H9 (cell line): ENCODE results near the gene DNAJB9. TPM values are rescaled to one million over a fixed set of nuclear protein-coding genes. Genes with fewer than 3 reads are reported as not detected.

Experiments used
- DNase-seq: peaks from one replicate; pipeline ENCODE4 v3.0.0-alpha.2; 2017
- H2AFZ ChIP-seq: one replicate; pipeline ENCODE4 v1.6.1; 2013; ENCODE audit warnings: mild to moderate bottlenecking, low read length, control low read depth, moderate library complexity
- H2AK5ac ChIP-seq: 2 replicates; pipeline ENCODE4 v1.6.1; 2013; ENCODE audit warnings: low read length, control low read depth, mixed read lengths; ENCODE audit not compliant: insufficient read length
- H2BK120ac ChIP-seq: one replicate; pipeline ENCODE4 v1.6.1; 2013; ENCODE audit warnings: low read depth, mild to moderate bottlenecking, low read length, control low read depth, inconsistent platforms; ENCODE audit not compliant: poor library complexity, severe bottlenecking
- H2BK12ac ChIP-seq: 2 replicates; pipeline ENCODE4 v1.6.1; 2013; ENCODE audit warnings: low read length, control low read depth, mixed read lengths, low read depth; ENCODE audit not compliant: insufficient read length
- H2BK15ac ChIP-seq: 2 replicates; pipeline ENCODE4 v1.6.1; 2013; ENCODE audit warnings: low read depth, low read length, control low read depth
- H2BK20ac ChIP-seq: one replicate; pipeline ENCODE4 v1.6.1; 2013; ENCODE audit warnings: low read depth, mild to moderate bottlenecking, low read length, control low read depth, inconsistent platforms; ENCODE audit not compliant: poor library complexity, severe bottlenecking
- H2BK5ac ChIP-seq: 2 replicates; pipeline ENCODE4 v1.6.1; 2013; ENCODE audit warnings: low read length, control low read depth, mixed read lengths; ENCODE audit not compliant: insufficient read length
- H3K14ac ChIP-seq: 2 replicates; pipeline ENCODE4 v1.6.1; 2013; ENCODE audit warnings: low read length, control low read depth; ENCODE audit not compliant: insufficient read depth
- H3K18ac ChIP-seq: 2 replicates; pipeline ENCODE4 v1.6.1; 2013; ENCODE audit warnings: low read depth, mild to moderate bottlenecking, mixed read lengths, low read length, control low read depth; ENCODE audit not compliant: insufficient read length
- H3K23ac ChIP-seq: 2 replicates; pipeline ENCODE4 v1.6.1; 2013; ENCODE audit warnings: low read length, control low read depth, mixed read lengths, low read depth; ENCODE audit not compliant: insufficient read length
- H3K23me2 ChIP-seq: 2 replicates; pipeline ENCODE4 v1.6.1; 2013; ENCODE audit warnings: low read depth, mild to moderate bottlenecking, mixed read lengths, low read length, control low read depth; ENCODE audit not compliant: insufficient read length, poor library complexity, severe bottlenecking
- H3K27ac ChIP-seq: 2 replicates; pipeline ENCODE4 v1.5.1; 2013; ENCODE audit warnings: low read length, control low read depth, mixed read lengths, low read depth; ENCODE audit not compliant: insufficient read length
- H3K27me3 ChIP-seq: 2 replicates; pipeline ENCODE4 v1.6.1; 2013; ENCODE audit warnings: low read length, control low read depth, inconsistent platforms; ENCODE audit not compliant: insufficient read depth
- H3K4ac ChIP-seq: 2 replicates; pipeline ENCODE4 v1.6.1; 2013; ENCODE audit warnings: low read depth, mild to moderate bottlenecking, control low read depth, inconsistent platforms, low read length, moderate library complexity
- H3K4me1 ChIP-seq: 2 replicates; pipeline ENCODE4 v1.6.1; 2013; ENCODE audit warnings: low read length, control low read depth, inconsistent platforms; ENCODE audit not compliant: insufficient read depth
- H3K4me2 ChIP-seq: 2 replicates; pipeline ENCODE4 v1.6.1; 2013; ENCODE audit warnings: low read length, control low read depth, mixed read lengths; ENCODE audit not compliant: insufficient read length, insufficient read depth
- H3K56ac ChIP-seq: 2 replicates; pipeline ENCODE4 v1.6.1; 2013; ENCODE audit warnings: low read depth, mild to moderate bottlenecking, mixed read lengths, low read length, control low read depth; ENCODE audit not compliant: insufficient read length
- H3K79me1 ChIP-seq: 2 replicates; pipeline ENCODE4 v1.6.1; 2013; ENCODE audit warnings: low read depth, mild to moderate bottlenecking, moderate library complexity, low read length, control low read depth, inconsistent platforms; ENCODE audit not compliant: insufficient read depth, poor library complexity, severe bottlenecking
- H3K79me2 ChIP-seq: 2 replicates; pipeline ENCODE4 v1.6.1; 2013; ENCODE audit warnings: low read length, control low read depth, inconsistent platforms; ENCODE audit not compliant: insufficient read depth
- H3K9ac ChIP-seq: 2 replicates; pipeline ENCODE4 v1.6.1; 2013; ENCODE audit warnings: low read length, control low read depth, mixed read lengths; ENCODE audit not compliant: insufficient read length; ENCODE audit errors: extremely low read depth
- H3K9me3 ChIP-seq: one replicate; pipeline ENCODE4 v1.6.1; 2013; ENCODE audit warnings: low read depth, low read length, inconsistent platforms; ENCODE audit not compliant: control insufficient read depth
- H3T11ph ChIP-seq: one replicate; pipeline ENCODE4 v1.6.1; 2013; ENCODE audit warnings: mild to moderate bottlenecking, low read length, control low read depth, inconsistent platforms
- H4K20me1 ChIP-seq: one replicate; pipeline ENCODE4 v1.6.1; 2013; ENCODE audit not compliant: control insufficient read depth, insufficient read length, insufficient read depth
- H4K5ac ChIP-seq: 2 replicates; pipeline ENCODE4 v1.6.1; 2013; ENCODE audit warnings: low read depth, mild to moderate bottlenecking, mixed read lengths, low read length, control low read depth; ENCODE audit not compliant: insufficient read length
- H4K8ac ChIP-seq: replicated peaks from 2 replicates; pipeline ENCODE4 v1.6.1; 2013; ENCODE audit warnings: low read length, control low read depth, mixed read lengths, low read depth; ENCODE audit not compliant: insufficient read length
- H4K91ac ChIP-seq: 2 replicates; pipeline ENCODE4 v1.6.1; 2013; ENCODE audit warnings: low read depth, mild to moderate bottlenecking, moderate library complexity, mixed read lengths, low read length, control low read depth; ENCODE audit not compliant: insufficient read length
- H3K27ac Mint-ChIP-seq, 3 experiments: 2 replicates in 2 of 3; 3 replicates in 1 of 3; pipeline ENCODE4 v1.8.0; 2020 to 2021; ENCODE audit warnings: mixed read lengths in 3 of 3, mild to moderate bottlenecking in 1 of 3, moderate library complexity in 1 of 3
- H3K27me3 Mint-ChIP-seq: 2 replicates; pipeline ENCODE4 v1.8.0; 2021; ENCODE audit warnings: low read depth, mild to moderate bottlenecking, moderate library complexity, mixed read lengths
- H3K36me3 Mint-ChIP-seq, 3 experiments: 2 replicates in 2 of 3; 3 replicates in 1 of 3; pipeline ENCODE4 v1.8.0; 2020 to 2021; ENCODE audit warnings: low read depth in 3 of 3, mixed read lengths in 3 of 3; ENCODE audit not compliant: insufficient read depth in 1 of 3
- H3K4me1 Mint-ChIP-seq, 2 experiments: 2 replicates each; pipeline ENCODE4 v1.8.0; 2020; ENCODE audit warnings: mixed read lengths in 2 of 2
- H3K4me3 Mint-ChIP-seq, 2 experiments: 2 replicates in 1 of 2; 3 replicates in 1 of 2; pipeline ENCODE4 v1.8.0; 2020 to 2021; ENCODE audit warnings: mild to moderate bottlenecking in 2 of 2, mixed read lengths in 2 of 2, moderate library complexity in 1 of 2
- H3K9me3 Mint-ChIP-seq, 2 experiments: 2 replicates in 1 of 2; 3 replicates in 1 of 2; pipeline ENCODE4 v1.8.0; 2020; ENCODE audit warnings: mild to moderate bottlenecking in 2 of 2, mixed read lengths in 2 of 2, moderate library complexity in 1 of 2
- CTCF ChIP-seq: fragments of 200-600 bp; sonication (generic); conservative IDR thresholded peaks from 3 replicates; pipeline ENCODE4 v1.8.0; 2021; ENCODE audit warnings: antibody characterized with exemption, mild to moderate bottlenecking
- WGBS: extraction: QIAGEN DNeasy Blood & Tissue Kit; methylation state at CpG from one replicate; pipeline ENCODE4 v1.1.7; 2013; ENCODE audit warnings: missing lambda C conversion rate, low lambda C conversion rate, mixed read lengths; ENCODE audit not compliant: insufficient read length; ENCODE audit errors: extremely low coverage; 5-methylcytosine and 5-hydroxymethylcytosine counted together
- total RNA-seq: library from RNA; stranded (reverse); gene quantifications from 2 replicates; pipeline ENCODE4 v1.2.1, GENCODE V29; 2021

Gene DNAJB9
- total RNA-seq, 1 experiment from 2014 or later, result 11.3 TPM

GRCh38 chr7:108598153-108598552, 28.5 kb downstream of the DNAJB9 start:
- Histone ChIP-seq H3K79me1 (no peaks in the 10 kb centered on the region), H4K20me1 (no peaks in the 10 kb centered on the region), H3K9ac (no peak overlapping the region), H3K27ac (no peak overlapping the region), H3K4me1 (no peaks in the 10 kb centered on the region), H3K4me2 (no peak overlapping the region), H3T11ph (no peak overlapping the region), H4K5ac (no peak overlapping the region), H4K8ac (no peak overlapping the region), H3K14ac (no peak overlapping the region), H2BK15ac (no peak overlapping the region), H3K4ac (no peak overlapping the region), H3K18ac (no peak overlapping the region), H2BK12ac (no peak overlapping the region), H3K27me3 (no peaks in the 10 kb centered on the region), H3K23ac (no peak overlapping the region), H3K56ac (no peak overlapping the region), H4K91ac (no peak overlapping the region), H2BK20ac (no peak overlapping the region), H3K23me2 (no peaks in the 10 kb centered on the region), H2BK120ac (no peak overlapping the region), H2AFZ (no peak overlapping the region), H2BK5ac (no peak overlapping the region), H3K79me2 (no peaks in the 10 kb centered on the region), H3K9me3 (no peaks in the 10 kb centered on the region), H2AK5ac (no peak overlapping the region)
- Mint-ChIP-seq H3K4me1 (peaks cover 21 to 32% of the 10 kb centered on the region in 2 experiments), H3K9me3 (no peaks in the 10 kb centered on the region), H3K36me3 (no peaks in the 10 kb centered on the region), H3K4me3 (no peak overlapping the region), H3K27me3 (peaks cover 3% of the 10 kb centered on the region; the same call in 1 of the 2 replicates), H3K27ac (no peak overlapping the region)
- DNase-seq, result no peak
- no peak for TF ChIP-seq CTCF
- WGBS, result no CpG with 5 or more reads among the region's 2 CpGs
